OCI-LY7 (cell line): ENCODE measurements around the gene IFFO2.

Experiments
- CTCF ChIP-seq: fragments of 200-600 bp; sonication (generic); conservative IDR thresholded peaks from 2 replicates; pipeline ENCODE4 v1.5.1; 2014; ENCODE audit warnings: mild to moderate bottlenecking, antibody characterized with exemption, low read length, moderate library complexity, mixed read lengths
- EZH2phosphoT487 ChIP-seq: fragments of 200-600 bp; sonication (generic); IDR thresholded peaks from 2 replicates; pipeline ENCODE4 v1.6.1; 2018; ENCODE audit warnings: low read depth, borderline replicate concordance, mild to moderate bottlenecking, mixed run types, antibody characterized with exemption, low read length, moderate library complexity, mixed read lengths

GRCh38 chr1:18883079-18883478 is 73.4 kb downstream of the IFFO2 start:
- no peak for TF ChIP-seq CTCF
- no peak for TF ChIP-seq EZH2phosphoT487
